ENCODE results near the gene KIF15. TPM values are rescaled to one million over a fixed set of nuclear protein-coding genes. Genes with fewer than 3 reads are reported as not detected.

Gene KIF15
- total RNA-seq, 1 experiment from 2014 or later, result 10.0 TPM

DNA sequence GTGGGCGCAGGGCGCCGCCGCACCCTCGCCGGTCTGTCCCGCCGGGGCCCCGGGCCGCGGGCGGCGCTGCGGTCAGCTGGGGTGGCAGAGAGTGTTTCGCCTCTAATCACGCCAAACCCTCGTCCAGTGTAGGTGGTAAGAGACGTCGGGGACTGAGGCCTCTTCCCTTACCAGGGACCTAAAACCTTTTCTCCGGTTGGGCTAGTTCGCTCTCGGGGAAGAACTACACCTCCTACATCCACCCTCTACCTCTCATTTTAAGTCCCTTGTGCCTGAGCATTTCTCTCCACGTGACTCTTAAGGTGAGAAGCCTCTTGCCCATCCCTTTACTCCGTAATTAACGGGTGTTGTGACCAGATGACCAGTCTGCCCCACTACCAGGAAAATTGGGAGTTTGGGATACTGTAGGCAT lies 100.6 kb downstream of the KIF15 start:
- no peak for DNase-seq (ENCODE audit: low read depth, low spot score)
- in situ Hi-C loops (cut with HindIII; ENCODE audit: low pct_unique_long_range_greater_than_20kb, low sequenced_read_pairs), result no loop called here

DNA sequence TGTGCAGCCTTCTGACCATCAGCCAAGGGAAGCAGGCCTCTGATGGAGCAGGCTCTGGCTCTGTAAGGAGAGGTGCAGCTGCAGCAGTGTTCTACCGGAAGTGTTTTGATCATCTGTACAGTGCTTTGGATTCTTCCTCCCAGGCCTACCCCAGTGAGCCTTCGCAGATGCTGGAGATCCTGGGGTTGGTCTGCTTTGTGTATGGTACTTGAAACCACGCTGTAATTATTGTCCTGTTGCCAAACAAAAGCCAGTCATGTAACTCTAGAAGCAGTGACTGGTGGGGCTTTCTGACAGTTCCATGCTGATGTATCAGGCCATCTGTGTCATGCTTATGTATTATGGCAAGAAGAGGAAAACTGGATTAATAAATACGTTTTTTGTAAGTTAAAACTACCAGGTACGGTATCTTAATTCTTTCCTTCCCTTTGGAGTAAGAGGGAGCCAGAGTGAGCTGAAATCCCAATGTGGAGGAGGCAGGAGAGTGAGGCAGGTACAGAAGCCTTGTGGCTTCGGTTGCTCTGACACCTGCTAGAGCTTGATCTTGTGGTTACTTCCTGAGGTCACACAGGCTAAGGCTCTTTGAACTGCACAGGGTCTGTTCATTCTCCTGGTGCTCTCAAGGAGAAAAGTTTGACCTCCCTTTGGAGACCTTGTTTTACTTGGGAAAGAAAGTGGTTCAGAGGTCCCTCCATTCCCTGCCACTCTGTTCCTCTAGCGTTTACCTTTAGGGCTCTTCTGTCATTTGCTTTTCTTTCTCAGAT lies 103.9 kb downstream of the KIF15 start:
- in situ Hi-C loops (cut with HindIII; ENCODE audit: low pct_unique_long_range_greater_than_20kb, low sequenced_read_pairs), result no loop called here
- DNase-seq (ENCODE audit: low read depth, low spot score), result no peak

DNA sequence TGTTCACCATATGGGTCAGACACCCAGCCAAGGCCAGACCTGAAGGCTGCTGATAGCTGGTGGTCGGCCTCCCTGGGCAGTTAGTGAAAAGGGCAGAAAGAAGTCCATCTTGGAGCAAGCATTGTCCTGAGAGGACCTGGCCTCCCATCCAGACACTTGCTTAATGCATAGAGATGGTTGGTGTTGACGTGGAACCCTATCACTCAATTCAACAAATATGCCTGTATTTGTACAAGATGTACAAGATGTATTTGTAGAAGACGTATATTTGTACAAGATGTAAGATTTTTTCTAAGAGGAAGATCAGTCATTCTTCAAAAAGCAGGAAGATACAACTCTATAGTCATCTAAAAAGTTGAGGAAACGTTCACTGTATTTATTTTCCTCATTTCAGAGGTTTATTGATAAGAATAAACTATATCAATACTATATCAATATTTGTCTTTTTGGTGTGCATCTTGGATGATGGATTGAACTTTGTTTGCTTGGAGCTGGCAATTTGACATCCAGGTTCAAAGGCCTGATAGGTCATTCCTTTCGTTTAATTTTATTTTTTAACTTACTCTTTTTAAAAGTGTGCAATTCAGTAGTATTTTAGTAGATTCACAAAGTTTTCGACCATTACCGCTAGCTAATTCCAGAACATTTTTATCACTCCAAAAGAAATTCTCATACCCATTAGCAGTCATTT lies 106.0 kb downstream of the KIF15 start:
- no peak for DNase-seq (ENCODE audit: low read depth, low spot score)
- in situ Hi-C loops (cut with HindIII; ENCODE audit: low pct_unique_long_range_greater_than_20kb, low sequenced_read_pairs), result no loop called here

GRCh38 chr3:44870375-44871061 lies 108.9 kb downstream of the KIF15 start:
- in situ Hi-C loops (cut with HindIII; ENCODE audit: low pct_unique_long_range_greater_than_20kb, low sequenced_read_pairs), result no loop called here
- no peak for DNase-seq (ENCODE audit: low read depth, low spot score)

GRCh38 chr3:44874308-44874707 lies 112.7 kb downstream of the KIF15 start, which contains the start of gene TGM4:
Gene TGM4, plus strand, starts transcription at chr3:44874608. Its CDS starts 71 bp downstream, at chr3:44874679.
- in situ Hi-C loops (cut with HindIII; ENCODE audit: low pct_unique_long_range_greater_than_20kb, low sequenced_read_pairs), result no loop called here
- DNase-seq (ENCODE audit: low read depth, low spot score), result no peak

DNA sequence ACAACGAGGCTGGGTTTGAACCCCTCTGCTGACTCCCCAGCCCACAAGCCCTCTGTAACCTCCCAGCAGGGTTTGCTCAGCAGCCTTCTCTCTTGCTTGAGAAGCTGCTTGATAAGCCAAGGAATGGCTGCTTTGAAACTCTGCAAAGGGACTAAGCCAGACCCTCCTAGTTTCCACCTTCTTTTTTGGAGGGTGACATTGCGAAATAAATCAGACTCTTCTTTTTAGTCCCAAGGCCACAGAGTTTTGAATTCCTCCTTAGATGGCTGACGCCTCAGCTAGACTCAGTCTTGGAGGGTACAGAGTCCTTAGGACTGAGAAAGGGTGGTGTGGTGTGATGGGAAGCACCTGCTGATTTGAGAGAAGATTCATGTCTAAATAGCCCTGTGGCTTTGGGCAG lies 114.0 kb downstream of the KIF15 start:
- in situ Hi-C loops (cut with HindIII; ENCODE audit: low pct_unique_long_range_greater_than_20kb, low sequenced_read_pairs), result no loop called here
- no peak for DNase-seq (ENCODE audit: low read depth, low spot score)

DNA sequence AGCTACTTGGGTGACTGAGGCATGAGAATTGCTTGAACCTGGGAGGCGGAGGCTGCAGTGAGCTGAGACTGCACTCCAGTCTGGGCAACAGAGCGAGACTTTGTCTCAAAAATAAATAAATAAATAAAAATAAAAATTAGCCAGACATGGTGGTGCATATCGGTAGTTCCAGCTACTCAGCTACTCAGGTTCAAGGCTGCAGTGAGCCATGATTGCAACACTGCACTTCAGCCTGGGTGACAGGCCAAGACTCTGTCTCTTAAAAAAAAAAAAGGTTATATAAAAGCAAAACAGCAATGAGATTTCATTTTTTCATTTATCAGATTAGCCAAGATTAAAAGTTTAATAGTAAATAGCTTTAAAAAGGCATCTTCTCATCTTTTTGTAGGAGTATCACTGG lies 115.7 kb downstream of the KIF15 start:
- in situ Hi-C loops (cut with HindIII; ENCODE audit: low pct_unique_long_range_greater_than_20kb, low sequenced_read_pairs), result no loop called here
- no peak for DNase-seq (ENCODE audit: low read depth, low spot score)

DNA sequence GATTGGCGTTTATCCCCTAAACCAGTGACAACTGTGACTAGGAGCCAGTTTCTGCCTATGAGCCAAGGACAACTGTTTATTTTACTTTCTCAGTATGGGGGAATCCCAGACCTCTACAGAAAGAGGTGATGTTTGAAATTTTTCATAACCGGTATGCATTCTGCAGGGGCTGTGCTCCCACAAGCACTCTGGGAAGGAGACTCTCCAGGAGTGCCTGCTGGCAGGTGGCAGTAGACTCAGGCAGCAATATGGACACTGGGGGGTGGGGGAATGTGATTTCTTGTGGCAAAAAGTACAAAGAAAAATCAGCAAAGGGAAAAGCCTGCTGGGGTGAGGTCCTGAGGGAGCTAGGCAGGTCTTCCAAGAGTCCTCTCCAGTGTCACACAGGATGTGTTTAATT lies 118.7 kb downstream of the KIF15 start:
- in situ Hi-C loops (cut with HindIII; ENCODE audit: low pct_unique_long_range_greater_than_20kb, low sequenced_read_pairs), result no loop called here
- no peak for DNase-seq (ENCODE audit: low read depth, low spot score)

GRCh38 chr3:44883213-44883955 lies 121.8 kb downstream of the KIF15 start:
- in situ Hi-C loops (cut with HindIII; ENCODE audit: low pct_unique_long_range_greater_than_20kb, low sequenced_read_pairs), result no loop called here
- no peak for DNase-seq (ENCODE audit: low read depth, low spot score)

DNA sequence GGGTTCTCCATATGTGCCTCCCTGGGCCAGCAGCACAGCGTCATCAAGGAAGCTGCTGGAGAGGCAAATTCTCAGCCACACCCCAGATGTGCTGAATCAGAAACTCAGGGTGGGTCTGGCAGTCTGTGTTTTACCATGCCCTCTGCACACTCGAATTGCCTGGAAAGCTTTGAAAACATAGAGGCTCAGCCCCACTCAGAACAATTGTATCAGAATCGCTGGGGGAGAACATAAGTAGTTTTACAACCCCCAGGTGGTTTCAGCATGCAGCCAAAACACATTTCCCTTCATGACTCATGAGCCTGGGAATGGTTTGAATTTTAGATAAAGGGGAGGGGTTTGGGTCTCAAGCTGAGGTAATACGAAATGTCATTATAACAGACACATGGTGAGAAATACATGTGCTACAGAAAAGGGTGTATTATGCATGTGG lies 122.4 kb downstream of the KIF15 start:
- DNase-seq (ENCODE audit: low read depth, low spot score), result no peak
- in situ Hi-C loops (cut with HindIII; ENCODE audit: low pct_unique_long_range_greater_than_20kb, low sequenced_read_pairs), result no loop called here

GRCh38 chr3:44885618-44886017 lies 124.0 kb downstream of the KIF15 start:
- DNase-seq (ENCODE audit: low read depth, low spot score), result no peak
- in situ Hi-C loops (cut with HindIII; ENCODE audit: low pct_unique_long_range_greater_than_20kb, low sequenced_read_pairs), result no loop called here

GRCh38 chr3:44886561-44886960 lies 125.0 kb downstream of the KIF15 start:
- DNase-seq (ENCODE audit: low read depth, low spot score), result no peak
- in situ Hi-C loops (cut with HindIII; ENCODE audit: low pct_unique_long_range_greater_than_20kb, low sequenced_read_pairs), result no loop called here

GRCh38 chr3:44887101-44887500 lies 125.5 kb downstream of the KIF15 start:
- no peak for DNase-seq (ENCODE audit: low read depth, low spot score)
- in situ Hi-C loops (cut with HindIII; ENCODE audit: low pct_unique_long_range_greater_than_20kb, low sequenced_read_pairs), result no loop called here

DNA sequence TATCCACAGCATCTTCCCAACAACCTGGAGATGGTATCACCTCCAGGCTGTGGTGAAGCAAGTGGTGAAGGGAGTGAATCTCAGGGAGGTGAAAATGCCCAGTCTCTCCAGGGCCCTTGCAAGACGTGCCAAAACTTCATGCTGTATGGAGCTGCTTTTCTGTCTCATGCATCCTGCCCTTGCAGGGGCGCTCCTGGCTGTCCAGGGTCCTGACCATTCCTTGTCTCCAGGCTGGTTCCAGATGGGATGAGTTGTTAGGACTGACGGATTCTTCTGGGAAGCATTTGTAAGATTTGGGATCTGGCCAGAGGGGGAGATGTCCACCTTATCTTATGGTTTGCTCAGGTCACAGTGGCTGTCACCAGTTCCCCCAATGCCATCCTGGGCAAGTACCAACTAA lies 128.7 kb downstream of the KIF15 start:
- DNase-seq (ENCODE audit: low read depth, low spot score), result no peak
- in situ Hi-C loops (cut with HindIII; ENCODE audit: low pct_unique_long_range_greater_than_20kb, low sequenced_read_pairs), result no loop called here

DNA sequence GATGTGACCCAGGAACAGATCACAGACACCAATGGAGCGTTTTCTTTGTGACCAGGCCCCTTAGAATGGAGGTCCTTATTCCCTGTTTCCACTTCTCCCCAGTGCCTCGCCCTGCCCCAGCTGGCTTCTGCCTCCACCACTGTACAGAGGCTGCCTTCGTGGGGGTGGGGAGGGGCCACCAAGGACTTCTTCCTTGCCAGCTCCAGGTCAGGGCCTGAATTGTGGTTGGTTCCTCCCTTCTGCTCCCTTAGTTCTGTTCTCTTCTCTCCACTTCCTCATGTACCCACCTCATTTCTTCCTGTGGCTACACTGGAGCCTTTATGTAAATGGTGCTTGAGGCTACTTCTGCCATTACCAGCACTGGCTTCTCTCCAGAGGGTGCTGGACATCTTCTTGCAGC lies 129.3 kb downstream of the KIF15 start:
- in situ Hi-C loops (cut with HindIII; ENCODE audit: low pct_unique_long_range_greater_than_20kb, low sequenced_read_pairs), result no loop called here
- no peak for DNase-seq (ENCODE audit: low read depth, low spot score)

- in situ Hi-C loops (cut with HindIII; ENCODE audit: low pct_unique_long_range_greater_than_20kb, low sequenced_read_pairs), result no loop called here
- DNase-seq (ENCODE audit: low read depth, low spot score), result no peak
Observed at GRCh38 chr3:44892689-44893088, 131.1 kb downstream of the KIF15 start.

GRCh38 chr3:44893097-44893496 lies 131.5 kb downstream of the KIF15 start:
- in situ Hi-C loops (cut with HindIII; ENCODE audit: low pct_unique_long_range_greater_than_20kb, low sequenced_read_pairs), result no loop called here
- no peak for DNase-seq (ENCODE audit: low read depth, low spot score)

GRCh38 chr3:44894485-44894884 lies 132.9 kb downstream of the KIF15 start:
- in situ Hi-C loops (cut with HindIII; ENCODE audit: low pct_unique_long_range_greater_than_20kb, low sequenced_read_pairs), result no loop called here
- no peak for DNase-seq (ENCODE audit: low read depth, low spot score)
